Hepatocyte (in vitro differentiated cells): ENCODE measurements around the gene GPR22. TPM values are rescaled to one million over a fixed set of nuclear protein-coding genes. Genes with fewer than 3 reads are reported as not detected.

ENCODE experiments used
- DNase-seq: peaks from one replicate; pipeline ENCODE4 v3.0.0-alpha.2; 2016; ENCODE audit warnings: low spot score
- H2AFZ ChIP-seq: fragments of 200-600 bp; sonication (generic); 2 replicates; pipeline ENCODE4 v1.6.0; 2016; ENCODE audit warnings: antibody characterized with exemption, mild to moderate bottlenecking
- H3K27ac ChIP-seq: fragments of 200-600 bp; sonication (generic); 2 replicates; pipeline ENCODE4 v1.5.1; 2016; ENCODE audit warnings: mild to moderate bottlenecking
- H3K27me3 ChIP-seq: fragments of 200-600 bp; sonication (generic); 2 replicates; pipeline ENCODE4 v1.6.1; 2016
- H3K36me3 ChIP-seq: fragments of 200-600 bp; sonication (generic); replicated peaks from 2 replicates; pipeline ENCODE4 v1.5.1; 2016; ENCODE audit warnings: low read depth; ENCODE audit not compliant: insufficient read depth
- H3K4me1 ChIP-seq: fragments of 200-600 bp; sonication (generic); 2 replicates; pipeline ENCODE4 v1.5.1; 2016; ENCODE audit warnings: mild to moderate bottlenecking, moderate library complexity; ENCODE audit not compliant: insufficient read depth
- H3K4me2 ChIP-seq: fragments of 200-600 bp; sonication (generic); 2 replicates; pipeline ENCODE4 v1.6.0; 2016
- H3K4me3 ChIP-seq: fragments of 200-600 bp; sonication (generic); 2 replicates; pipeline ENCODE4 v1.5.1; 2016; ENCODE audit warnings: mild to moderate bottlenecking
- H3K79me2 ChIP-seq: fragments of 200-600 bp; sonication (generic); 2 replicates; pipeline ENCODE4 v1.6.0; 2017; ENCODE audit warnings: mild to moderate bottlenecking
- H3K9me2 ChIP-seq: fragments of 200-600 bp; sonication (generic); replicated peaks from 2 replicates; pipeline ENCODE4 v1.6.0; 2017; ENCODE audit warnings: mild to moderate bottlenecking; ENCODE audit not compliant: insufficient read depth
- H3K9me3 ChIP-seq: fragments of 200-600 bp; sonication (generic); 2 replicates; pipeline ENCODE4 v1.5.1; 2016; ENCODE audit warnings: low read depth, mild to moderate bottlenecking
- H4K20me1 ChIP-seq: fragments of 200-600 bp; sonication (generic); 2 replicates; pipeline ENCODE4 v1.6.0; 2016; ENCODE audit warnings: mild to moderate bottlenecking; ENCODE audit not compliant: insufficient read depth, poor library complexity, severe bottlenecking
- CTCF ChIP-seq: fragments of 200-600 bp; sonication (generic); IDR thresholded peaks from 2 replicates; pipeline ENCODE4 v1.5.1; 2016; ENCODE audit warnings: antibody characterized with exemption, mild to moderate bottlenecking; ENCODE audit not compliant: poor library complexity
- EZH2 ChIP-seq: fragments of 200-600 bp; sonication (generic); IDR thresholded peaks from 2 replicates; pipeline ENCODE4 v1.6.1; 2016; ENCODE audit warnings: antibody characterized with exemption, mild to moderate bottlenecking, borderline replicate concordance
- EZH2phosphoT487 ChIP-seq: fragments of 200-600 bp; sonication (generic); IDR thresholded peaks from one replicate; pipeline ENCODE4 v1.6.1; 2018; ENCODE audit warnings: antibody characterized with exemption, mild to moderate bottlenecking, low read depth, moderate library complexity; ENCODE audit not compliant: unreplicated experiment, severe bottlenecking
- WGBS: methylation state at CpG from one replicate; pipeline ENCODE4 v1.1.6; 2016; ENCODE audit warnings: low lambda C conversion rate; ENCODE audit errors: missing lambda C conversion rate; 5-methylcytosine and 5-hydroxymethylcytosine counted together
- polyA plus RNA-seq: library from polyadenylated mRNA; unstranded; fragments of >200 nt; fragmentation: Nextera tagmentation; extraction: Ambion mirVana; gene quantifications from 2 replicates; pipeline ENCODE4 v1.2.1, GENCODE V29; 2016
- total RNA-seq: library from RNA; depleted of rRNA; stranded (reverse); fragments of >200 nt; gene quantifications from 2 replicates; pipeline ENCODE4 v1.2.3, GENCODE V29; 2014

GPR22 gene
- total and polyA plus RNA-seq, 2 experiments from 2014 or later, result 0.07 to 0.27 TPM

DNA sequence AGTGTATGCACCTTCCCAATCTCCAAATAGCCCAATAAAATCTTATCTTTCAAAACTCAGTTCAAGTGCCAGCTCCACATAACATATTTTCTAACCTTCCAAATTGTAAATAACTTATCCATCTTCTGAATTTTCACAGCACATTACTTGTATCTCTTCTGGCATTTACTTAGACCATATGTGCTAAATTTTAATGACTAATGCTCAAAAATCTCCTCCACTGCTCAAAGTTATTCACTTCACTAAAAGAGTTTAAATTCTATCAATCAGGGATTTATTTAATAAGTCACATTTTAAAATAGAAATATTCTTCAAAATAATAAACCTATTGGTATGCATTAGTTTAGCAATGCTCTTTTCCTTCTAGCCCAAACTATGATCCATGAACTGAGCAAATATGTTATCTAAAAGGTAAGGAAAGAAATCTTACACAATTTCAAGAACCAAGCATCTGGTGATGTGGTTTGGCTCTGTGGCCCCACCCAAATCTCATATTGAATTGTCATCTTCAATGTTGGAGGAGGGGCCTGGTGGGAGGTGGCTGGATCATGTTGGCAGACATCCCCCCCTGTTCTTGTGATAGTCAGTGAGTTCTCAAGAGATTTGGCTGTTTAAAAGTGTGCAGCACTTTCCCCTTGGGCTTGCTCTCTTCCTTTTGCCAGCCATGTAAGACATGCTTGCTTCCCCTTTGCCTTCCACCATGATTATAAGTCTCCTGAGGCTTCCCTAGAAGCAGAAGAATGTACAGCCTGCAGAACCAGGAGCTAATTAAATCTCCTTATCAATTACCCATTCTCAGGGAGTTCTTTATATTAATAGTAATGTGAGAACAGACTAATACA is 28.1 kb upstream of the GPR22 start:
- H3K27ac ChIP-seq, result no peak overlapping the region
- no peak overlapping the region for H2AFZ ChIP-seq
- TF ChIP-seq EZH2 (no peak), EZH2phosphoT487 (no peak), CTCF (no peak)
- H3K79me2 ChIP-seq, result no peaks in the 10 kb centered on the region
- H3K4me3 ChIP-seq, result no peak overlapping the region
- no peak overlapping the region for H3K4me2 ChIP-seq
- no peaks in the 10 kb centered on the region for H3K4me1 ChIP-seq
- no peaks in the 10 kb centered on the region for H3K36me3 ChIP-seq
- no peak for DNase-seq
- H3K9me2 ChIP-seq, result no peaks in the 10 kb centered on the region
- no peaks in the 10 kb centered on the region for H4K20me1 ChIP-seq
- no peaks in the 10 kb centered on the region for H3K9me3 ChIP-seq
- no peaks in the 10 kb centered on the region for H3K27me3 ChIP-seq

GRCh38 chr7:107442678-107443077 is 27.2 kb upstream of the GPR22 start:
- Histone ChIP-seq H3K4me1 (no peaks in the 10 kb centered on the region), H3K9me2 (no peaks in the 10 kb centered on the region), H2AFZ (no peak overlapping the region), H3K36me3 (no peaks in the 10 kb centered on the region), H3K9me3 (no peaks in the 10 kb centered on the region), H3K4me3 (no peak overlapping the region), H4K20me1 (no peaks in the 10 kb centered on the region), H3K4me2 (no peak overlapping the region), H3K27me3 (no peaks in the 10 kb centered on the region), H3K27ac (no peak overlapping the region), H3K79me2 (no peaks in the 10 kb centered on the region)
- TF ChIP-seq EZH2 (no peak), EZH2phosphoT487 (no peak), CTCF (no peak)
- WGBS, result 97% methylated on average over 1 of the region's 1 CpG
- DNase-seq, result no peak

DNA sequence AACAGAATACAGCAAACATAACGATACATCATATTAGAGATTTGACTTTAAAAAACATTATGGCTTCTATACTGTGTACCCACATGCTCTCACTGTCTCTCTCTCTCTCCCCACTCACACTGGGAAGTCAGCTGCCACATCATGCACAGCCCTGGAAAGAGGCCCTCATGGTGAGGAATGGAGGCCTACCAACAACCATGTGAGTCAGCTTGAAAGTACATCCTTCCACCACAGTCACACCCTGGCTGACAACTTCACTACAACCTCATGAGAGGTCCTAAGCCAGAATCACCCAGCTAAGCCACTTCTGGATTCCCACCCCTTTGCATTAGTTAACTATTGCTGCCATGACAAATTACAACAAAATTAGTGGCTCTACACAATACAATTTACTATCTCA is 23.3 kb upstream of the GPR22 start:
- Histone ChIP-seq H2AFZ (no peak overlapping the region), H3K36me3 (no peaks in the 10 kb centered on the region), H3K4me1 (no peaks in the 10 kb centered on the region), H3K4me3 (no peak overlapping the region), H3K9me2 (no peaks in the 10 kb centered on the region), H3K79me2 (no peaks in the 10 kb centered on the region), H3K9me3 (no peaks in the 10 kb centered on the region), H4K20me1 (no peaks in the 10 kb centered on the region), H3K27ac (no peak overlapping the region), H3K4me2 (no peak overlapping the region), H3K27me3 (no peaks in the 10 kb centered on the region)
- WGBS, result 93% methylated on average over 1 of the region's 1 CpG
- no peak for DNase-seq
- TF ChIP-seq EZH2 (no peak), EZH2phosphoT487 (no peak), CTCF (no peak)
